ENCODE measurements around the gene WDCP.
"Not testable (repeated sequence)": the region's sequence is repeated elsewhere in the genome, so short reads cannot be mapped to it uniquely, and the experiment has no call there.

WDCP gene

DNA sequence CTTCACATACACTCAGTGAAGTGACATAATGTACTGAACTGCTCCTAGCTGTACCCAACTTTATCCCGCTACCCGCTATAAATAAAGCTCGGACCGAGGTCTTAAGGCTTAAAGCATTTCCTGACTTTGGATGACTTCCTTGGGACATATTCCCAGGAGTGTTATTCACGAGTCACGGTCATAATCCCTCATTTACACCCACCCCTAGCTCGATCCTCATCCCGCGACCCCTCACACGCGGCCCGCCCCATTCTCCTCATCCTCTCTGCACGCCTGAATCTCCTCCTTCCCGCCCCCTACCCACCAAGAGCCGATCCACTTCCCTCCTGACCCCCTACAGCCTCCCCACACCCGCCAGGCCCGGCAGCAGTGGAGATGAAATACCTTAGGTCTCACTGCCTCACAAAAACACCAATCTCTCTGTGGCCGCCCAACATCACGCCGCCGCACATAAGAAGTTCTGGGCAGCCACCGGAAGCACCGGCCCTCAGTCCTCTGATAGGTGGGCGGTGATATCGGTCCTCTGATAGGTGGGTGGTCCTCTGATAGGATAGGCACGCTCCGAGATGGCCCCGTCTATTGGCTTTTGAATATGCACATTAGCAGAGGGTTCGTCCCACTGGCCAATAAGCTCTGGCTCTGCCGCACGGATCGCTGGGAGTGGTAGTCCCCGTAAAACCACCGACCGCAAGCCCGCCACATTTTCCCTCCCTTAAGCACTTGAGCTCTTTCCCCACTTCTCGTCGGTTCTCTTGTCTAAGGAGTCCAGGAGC is at the start of gene WDCP:
WDCP (minus strand) TSS at position 462 of the 773 bp plus-strand sequence. CDS start 7,897 bp downstream, outside the sequence.
- DNase-seq, result peak; percentile 96

- DNase-seq, result not testable (repeated sequence)
Measured at GRCh38 chr2:24095171-24095677, 48.0 kb upstream of the WDCP start.

GRCh38 chr2:24093270-24093669 is 46.1 kb upstream of the WDCP start:
- DNase-seq, result not testable (repeated sequence)

GRCh38 chr2:24088821-24089359 is 41.7 kb upstream of the WDCP start:
- no peak for DNase-seq

DNA sequence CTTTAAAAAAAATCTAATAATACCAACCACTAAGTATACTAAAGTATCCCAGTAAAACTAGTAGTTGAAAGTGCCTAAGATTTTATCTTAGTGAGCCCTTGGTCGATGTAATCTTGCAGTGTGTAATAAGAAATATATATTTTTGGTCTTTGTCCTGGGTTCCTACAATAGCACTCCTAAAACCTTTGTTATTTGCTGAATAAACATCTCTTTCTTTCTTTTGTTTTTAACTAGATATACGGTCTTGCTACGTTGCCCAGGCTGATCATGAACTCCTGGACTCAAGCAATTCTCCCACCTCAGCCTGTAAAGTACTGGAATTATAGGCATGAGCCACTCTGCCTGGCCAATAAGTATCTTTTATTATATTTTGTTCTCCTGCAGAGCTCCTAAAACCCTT is 39.8 kb upstream of the WDCP start:
- DNase-seq, result no peak

- DNase-seq, result no peak
Measured at GRCh38 chr2:24086241-24086640, 39.0 kb upstream of the WDCP start.

GRCh38 chr2:24085200-24085489 is 38.0 kb upstream of the WDCP start:
- DNase-seq, result no peak

GRCh38 chr2:24084386-24085199 is 37.4 kb upstream of the WDCP start, which contains the start of gene TP53I3:
TP53I3 (minus strand) TSS chr2:24084834; CDS start chr2:24084326, 508 bp downstream.
- DNase-seq, result peak; percentile 75

GRCh38 chr2:24083567-24084385 is 36.6 kb upstream of the WDCP start:
- DNase-seq, result peak; percentile 27

GRCh38 chr2:24082787-24083566 is 35.8 kb upstream of the WDCP start:
- no peak for DNase-seq

DNA sequence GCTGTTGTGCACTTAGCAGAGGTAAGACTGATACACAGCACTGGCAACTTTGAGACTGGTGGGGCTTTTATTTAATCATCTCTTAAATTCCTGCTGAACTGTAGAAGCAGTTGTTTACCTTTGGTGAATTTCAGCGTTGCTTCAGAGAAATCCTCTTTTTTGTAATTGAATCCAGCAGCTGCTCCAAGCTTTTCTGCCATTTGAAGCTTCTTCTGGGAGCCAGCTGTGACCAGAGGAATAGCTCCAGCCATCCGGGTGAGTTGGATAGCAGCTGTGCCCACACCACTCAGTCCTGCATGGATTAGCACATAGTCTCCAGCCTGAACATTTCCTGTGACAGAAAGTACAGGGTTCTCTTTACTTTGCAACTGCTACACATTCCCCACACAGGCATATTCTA is 33.5 kb upstream of the WDCP start:
- no peak for DNase-seq

- DNase-seq, result no peak
Measured at GRCh38 chr2:24077879-24078278, 30.7 kb upstream of the WDCP start.

GRCh38 chr2:24077535-24077877 is 30.3 kb upstream of the WDCP start:
- DNase-seq, result no peak

GRCh38 chr2:24076849-24077534 is 29.8 kb upstream of the WDCP start:
- DNase-seq, result no peak

DNA sequence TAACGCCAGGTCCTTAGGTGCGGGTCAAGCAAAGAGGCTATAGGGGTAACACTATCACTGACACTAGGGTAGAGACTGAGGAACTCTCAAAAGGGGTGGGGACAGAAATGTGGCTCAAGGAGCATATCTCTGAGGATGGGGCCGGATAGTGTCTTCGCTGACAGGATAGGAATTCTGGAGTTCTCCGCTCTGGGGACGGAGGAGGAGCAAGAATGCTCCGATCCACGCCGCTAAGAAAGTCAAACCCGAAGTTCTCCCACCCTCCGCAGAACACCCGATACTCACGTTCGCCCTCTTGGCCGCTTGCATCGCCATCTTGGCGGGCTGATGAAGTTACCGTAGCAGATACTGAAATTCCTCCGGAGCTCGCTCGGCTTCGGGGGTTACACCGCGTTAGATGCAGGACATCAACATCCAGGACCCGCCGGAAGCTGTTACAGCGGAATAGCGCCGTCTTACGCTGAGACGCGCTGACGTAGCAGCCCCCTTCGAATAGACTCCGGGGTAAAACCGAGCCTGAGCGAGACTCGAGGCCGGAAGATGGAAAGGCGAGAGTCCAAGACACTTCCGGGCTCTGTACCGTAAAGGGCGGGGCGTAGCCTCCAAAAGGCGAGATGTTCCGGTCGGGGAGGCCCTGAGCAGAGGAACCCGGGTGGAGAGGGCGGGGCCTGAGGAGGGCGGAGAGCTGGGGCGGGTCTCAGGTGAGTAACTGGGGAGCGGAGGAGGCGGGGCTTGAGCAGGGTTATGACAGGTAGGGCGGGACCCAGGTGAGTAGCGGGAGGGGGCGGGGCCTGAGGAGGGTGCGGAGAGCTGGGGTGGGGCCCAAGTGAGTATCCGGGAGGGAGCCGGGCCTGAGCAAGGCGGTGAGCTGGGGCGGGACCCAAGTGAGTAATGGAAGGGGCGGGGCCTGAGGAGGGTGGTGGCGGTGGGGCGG is 29.0 kb upstream of the WDCP start, which contains the start of gene SF3B6:
SF3B6 (minus strand) TSS at position 412 of the 934 bp plus-strand sequence; CDS start at position 315, 97 bp downstream.
- peak; percentile 100 for DNase-seq

DNA sequence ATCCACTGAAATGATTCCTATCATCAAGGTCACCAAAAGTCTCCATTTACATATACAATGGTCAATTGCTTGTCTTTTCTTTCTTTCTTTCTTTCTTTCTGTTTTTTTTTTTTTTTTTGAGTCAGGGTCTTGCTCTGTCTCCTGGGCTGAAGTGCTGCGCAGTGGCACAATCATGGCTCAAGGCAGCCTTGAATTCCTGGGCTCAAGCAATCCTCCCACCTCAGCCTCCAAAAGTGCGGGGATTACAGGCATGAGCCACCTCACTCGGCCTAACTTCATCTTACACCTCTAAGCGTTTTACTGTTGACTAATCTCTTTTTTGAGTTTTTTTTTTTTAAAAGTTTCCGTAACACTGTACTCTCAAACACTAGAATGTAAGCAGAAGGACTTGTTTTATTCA is 28.1 kb upstream of the WDCP start:
- no peak for DNase-seq

DNA sequence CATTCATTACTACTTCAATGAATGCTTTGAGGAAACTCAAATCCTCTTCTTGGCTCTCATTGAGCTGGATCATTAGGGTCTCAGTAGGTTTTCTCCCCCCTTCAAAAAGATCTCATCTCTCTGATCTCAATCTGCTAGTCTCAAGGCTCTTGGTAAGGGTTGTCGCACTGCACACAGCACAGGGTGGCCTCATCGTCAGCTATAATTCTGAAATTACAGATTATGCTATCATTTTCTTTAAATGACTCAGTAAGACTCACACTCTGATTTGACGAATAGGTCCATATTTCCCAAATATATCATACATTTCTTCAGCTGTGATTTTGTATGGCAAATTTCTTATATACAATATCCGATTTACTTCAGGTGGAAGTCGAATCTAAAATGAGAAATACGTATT is 26.6 kb upstream of the WDCP start:
- DNase-seq, result no peak

DNA sequence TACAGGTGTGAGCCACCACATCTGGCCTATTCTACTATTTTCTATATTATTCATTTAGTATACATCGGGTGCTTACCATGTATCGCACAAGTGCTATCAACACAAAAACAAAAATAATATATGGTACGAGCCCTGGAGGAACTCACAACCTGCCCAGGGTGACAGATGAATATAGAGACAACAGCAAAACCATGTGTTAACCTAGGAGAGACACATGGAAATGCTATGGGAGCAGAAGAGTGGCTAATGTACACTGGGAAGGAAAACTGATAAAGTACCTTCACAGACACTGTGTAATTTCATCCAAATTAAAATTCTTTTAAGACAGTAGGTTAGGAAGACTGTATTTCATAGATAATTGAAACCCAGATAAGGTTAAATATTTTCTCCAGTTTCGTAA is 25.1 kb upstream of the WDCP start:
- DNase-seq, result no peak

- DNase-seq, result no peak
Measured at GRCh38 chr2:24065341-24065740, 18.1 kb upstream of the WDCP start.
